GM23338 (cell line): Measurements from ENCODE around the gene LRMDA. TPM values are rescaled to one million over a fixed set of nuclear protein-coding genes. Genes with fewer than 3 reads are reported as not detected.

ENCODE experiments used
- ATAC-seq: fragments of 200-7000 bp; cut with Tn5 transposase; 3 replicates; pipeline ENCODE4 v1.9.1; 2020
- DNase-seq: peaks from one replicate; pipeline ENCODE4 v3.0.0-alpha.2; 2015; ENCODE audit warnings: low spot score
- H2AFZ ChIP-seq: fragments of 200-600 bp; sonication (generic); 2 replicates; pipeline ENCODE4 v1.8.0; 2016; ENCODE audit warnings: antibody characterized with exemption, mild to moderate bottlenecking, moderate library complexity
- H3F3A ChIP-seq: fragments of 200-600 bp; sonication (generic); replicated peaks from 2 replicates; pipeline ENCODE4 v1.8.0; 2017; ENCODE audit warnings: antibody characterized with exemption, mixed run types, low read depth
- H3K27ac ChIP-seq: fragments of 200-600 bp; sonication (generic); 2 replicates; pipeline ENCODE4 v1.6.1; 2016; ENCODE audit warnings: low read depth
- H3K27me3 ChIP-seq: fragments of 200-600 bp; sonication (generic); 2 replicates; pipeline ENCODE4 v1.8.0; 2016; ENCODE audit warnings: mild to moderate bottlenecking, mixed run types, moderate library complexity; ENCODE audit not compliant: insufficient read depth
- H3K36me3 ChIP-seq: fragments of 200-600 bp; sonication (generic); 2 replicates; pipeline ENCODE4 v1.8.0; 2016; ENCODE audit warnings: mild to moderate bottlenecking; ENCODE audit not compliant: insufficient read depth
- H3K4me1 ChIP-seq: fragments of 200-600 bp; sonication (generic); 2 replicates; pipeline ENCODE4 v1.8.0; 2016; ENCODE audit warnings: mild to moderate bottlenecking, moderate library complexity; ENCODE audit not compliant: insufficient read depth
- H3K4me2 ChIP-seq: fragments of 200-600 bp; sonication (generic); 2 replicates; pipeline ENCODE4 v1.7.1; 2017; ENCODE audit warnings: mixed run types
- H3K4me3 ChIP-seq: fragments of 200-600 bp; sonication (generic); 2 replicates; pipeline ENCODE4 v1.6.1; 2016; ENCODE audit warnings: mixed run types
- H3K79me2 ChIP-seq: fragments of 200-600 bp; sonication (generic); replicated peaks from 2 replicates; pipeline ENCODE4 v1.8.0; 2017; ENCODE audit warnings: mild to moderate bottlenecking; ENCODE audit not compliant: insufficient read depth
- H3K9me2 ChIP-seq: fragments of 200-600 bp; sonication (generic); 2 replicates; pipeline ENCODE4 v1.8.0; 2017; ENCODE audit not compliant: insufficient read depth
- H4K20me1 ChIP-seq: fragments of 200-600 bp; sonication (generic); replicated peaks from 2 replicates; pipeline ENCODE4 v1.8.0; 2017; ENCODE audit warnings: mild to moderate bottlenecking; ENCODE audit not compliant: insufficient read depth
- H3K27ac Mint-ChIP-seq: 2 replicates; pipeline ENCODE4 v1.8.0; 2020; ENCODE audit warnings: inconsistent platforms, mild to moderate bottlenecking, moderate library complexity, mixed read lengths
- H3K27me3 Mint-ChIP-seq: 3 replicates; pipeline ENCODE4 v1.8.0; 2022; ENCODE audit warnings: low read depth, mild to moderate bottlenecking, moderate library complexity, mixed read lengths, inconsistent platforms; ENCODE audit not compliant: insufficient read depth, poor library complexity
- H3K36me3 Mint-ChIP-seq: 3 replicates; pipeline ENCODE4 v1.8.0; 2021; ENCODE audit warnings: low read depth, mild to moderate bottlenecking, inconsistent platforms, moderate library complexity, mixed read lengths
- H3K4me1 Mint-ChIP-seq: 3 replicates; pipeline ENCODE4 v1.8.0; 2020; ENCODE audit warnings: mild to moderate bottlenecking, inconsistent platforms, mixed read lengths
- H3K4me3 Mint-ChIP-seq: 3 replicates; pipeline ENCODE4 v1.8.0; 2021; ENCODE audit warnings: moderate library complexity, mild to moderate bottlenecking, inconsistent platforms, mixed read lengths
- H3K9me3 Mint-ChIP-seq: 3 replicates; pipeline ENCODE4 v1.8.0; 2020; ENCODE audit warnings: moderate library complexity, mild to moderate bottlenecking, inconsistent platforms, mixed read lengths
- CREB1 ChIP-seq: fragments of 250-450 bp; sonication (Bioruptor Pico); IDR thresholded peaks from 2 replicates; pipeline ENCODE4 v1.5.0; 2020; ENCODE audit warnings: low read depth, mild to moderate bottlenecking, moderate library complexity
- CTCF ChIP-seq, 2 experiments: fragments of 200-600 bp in 1 of 2; sonication (generic) in 1 of 2; conservative IDR thresholded peaks; 2 replicates each; pipeline versions ENCODE4 v1.5.1 to v1.6.1; 2016 to 2017; ENCODE audit warnings: antibody characterized with exemption in 2 of 2, low read depth in 2 of 2, mild to moderate bottlenecking in 2 of 2, moderate library complexity in 1 of 2
- ETS1 ChIP-seq: IDR thresholded peaks from 2 replicates; pipeline ENCODE4 v1.6.1; 2016; ENCODE audit warnings: antibody characterized with exemption
- EZH2 ChIP-seq: fragments of 200-600 bp; sonication (generic); IDR thresholded peaks from one replicate; pipeline ENCODE4 v1.8.0; 2017; ENCODE audit warnings: antibody characterized with exemption, mild to moderate bottlenecking, low read depth; ENCODE audit not compliant: unreplicated experiment
- EZH2phosphoT487 ChIP-seq: fragments of 200-600 bp; sonication (generic); IDR thresholded peaks from one replicate; pipeline ENCODE4 v1.8.1; 2018; ENCODE audit warnings: antibody characterized with exemption; ENCODE audit not compliant: unreplicated experiment
- JUNB ChIP-seq: IDR thresholded peaks from one replicate; pipeline ENCODE4 v1.6.1; 2016; ENCODE audit warnings: antibody characterized with exemption; ENCODE audit not compliant: unreplicated experiment
- POLR2AphosphoS5 ChIP-seq: IDR thresholded peaks from 2 replicates; pipeline ENCODE4 v1.6.1; 2016; ENCODE audit warnings: antibody characterized with exemption, low read depth
- STAT1 ChIP-seq: IDR thresholded peaks from one replicate; pipeline ENCODE4 v1.6.1; 2016; ENCODE audit warnings: antibody characterized with exemption; ENCODE audit not compliant: unreplicated experiment
- ZNF114 ChIP-seq: fragments of 250-450 bp; sonication (Bioruptor Pico); IDR thresholded peaks from 2 replicates; pipeline ENCODE4 v1.5.0; 2020; ENCODE audit warnings: mild to moderate bottlenecking, moderate library complexity
- ZNF462 ChIP-seq: fragments of 250-450 bp; sonication (Bioruptor Pico); IDR thresholded peaks from 2 replicates; pipeline ENCODE4 v1.5.0; 2020; ENCODE audit warnings: mild to moderate bottlenecking, moderate library complexity
- polyA plus RNA-seq: library from polyadenylated mRNA; unstranded; fragments of >200 nt; fragmentation: Nextera tagmentation; extraction: Ambion mirVana; gene quantifications from 2 replicates; pipeline ENCODE4 v1.2.1, GENCODE V29; 2016
- total RNA-seq: library from RNA; depleted of rRNA; stranded (reverse); fragments of >200 nt; shearing (Covaris generic); gene quantifications from 2 replicates; pipeline ENCODE4 v1.2.3, GENCODE V29; 2014

LRMDA gene
- total and polyA plus RNA-seq, 2 experiments from 2014 or later, result 0.90 to 1.8 TPM

GRCh38 chr10:76309070-76309469, 877.6 kb downstream of the LRMDA start (continued):
- no peak for TF ChIP-seq ZNF462 (CRISPR knock-in tag)

- Mint-ChIP-seq H3K27ac (no peak overlapping the region), H3K27me3 (no peaks in the 10 kb centered on the region), H3K36me3 (no peaks in the 10 kb centered on the region), H3K4me3 (no peak overlapping the region), H3K4me1 (peaks cover 9% of the 10 kb centered on the region), H3K9me3 (no peaks in the 10 kb centered on the region)
- no peaks in the 10 kb centered on the region for H3K79me2 ChIP-seq
- no peak overlapping the region for H3K4me2 ChIP-seq
- no peak overlapping the region for H3K27ac ChIP-seq
- H4K20me1 ChIP-seq, result no peaks in the 10 kb centered on the region
- no peaks in the 10 kb centered on the region for H3F3A ChIP-seq
- no peak for ATAC-seq
- H3K9me2 ChIP-seq, result peaks cover 10% of the 10 kb centered on the region; the same call in 1 of the 2 replicates
- H3K36me3 ChIP-seq, result no peaks in the 10 kb centered on the region
- peaks cover 7% of the 10 kb centered on the region; the same call in 1 of the 2 replicates for H3K4me1 ChIP-seq
- no peaks in the 10 kb centered on the region for H3K27me3 ChIP-seq
- H3K4me3 ChIP-seq, result no peak overlapping the region
- H2AFZ ChIP-seq, result peak overlapping the region; percentile 34; the same call in 1 of the 2 replicates
- DNase-seq, result no peak
- TF ChIP-seq EZH2phosphoT487 (no peak), POLR2AphosphoS5 (no peak), STAT1 (no peak), CTCF (conservative IDR thresholded peaks at IDR 0.05; ENCODE audit: low read depth in 2 of 2) (no peak), CREB1 (CRISPR knock-in tag) (no peak), EZH2 (no peak), ZNF114 (no peak), ETS1 (no peak), JUNB (no peak)
Observed at GRCh38 chr10:76309741-76310587, 878.5 kb downstream of the LRMDA start.
